GM12878 (cell line): ENCODE results near the gene BRAT1. TPM values are rescaled to one million over a fixed set of nuclear protein-coding genes. Genes with fewer than 3 reads are reported as not detected.

Source experiments
- ATAC-seq: fragments of 200-7000 bp; cut with Tn5 transposase; 3 replicates; pipeline ENCODE4 v1.9.1; 2020; ENCODE audit warnings: mild to moderate bottlenecking, moderate library complexity
- BruUV-seq: library from RNA; stranded (reverse); fragments of 400-500 nt; replicated peaks from 2 replicates; lab custom pipeline; 2021; lab: Mats Ljungman, UMichigan
- CTCF ChIA-PET: fragments of 300-600 bp; sonication (Branson Sonifier 250); formaldehyde crosslinking; extraction: SDS; loops from one replicate; lab custom pipeline; 2021; ENCODE audit warnings: inconsistent platforms; lab: Yijun Ruan, JAX
- POLR2A ChIA-PET: fragments of 350-600 bp; formaldehyde crosslinking; extraction: SDS; loops from one replicate; lab custom pipeline; 2021; ENCODE audit warnings: inconsistent platforms; lab: Charles Lee
- RAD21 ChIA-PET: fragments of 300-600 bp; sonication (Branson Sonifier 250); formaldehyde crosslinking; loops from one replicate; lab custom pipeline; 2023; ENCODE audit warnings: antibody characterized with exemption; ENCODE audit not compliant: unreplicated experiment; lab: Charles Lee
- SMC1A ChIA-PET: fragments of 300-600 bp; sonication (Branson Sonifier 250); formaldehyde crosslinking; loops from one replicate; lab custom pipeline; 2023; ENCODE audit not compliant: unreplicated experiment, uncharacterized antibody; lab: Charles Lee
- DNase-seq: peaks from one replicate; pipeline ENCODE4 v3.0.0-alpha.2; 2011; ENCODE audit warnings: low read depth, low spot score
- FAIRE-seq: peaks from 3 replicates; lab custom pipeline; 2011; peaks lifted over from hg19 to GRCh38; lab: Jason Lieb, UNC
- H2AFZ ChIP-seq: 2 replicates; pipeline ENCODE4 v1.6.0; 2011; ENCODE audit warnings: low read depth, low read length, control low read depth; ENCODE audit not compliant: control insufficient read depth
- H3K27ac ChIP-seq: 2 replicates; pipeline ENCODE4 v1.5.1; 2011; ENCODE audit warnings: control low read depth; ENCODE audit not compliant: control insufficient read depth, insufficient read depth
- H3K27me3 ChIP-seq, 2 experiments: replicated peaks in 1 of 2; 2 replicates each; pipeline versions ENCODE4 v1.6.0 to v1.6.1; 2011; ENCODE audit warnings: low read length in 1 of 2; ENCODE audit not compliant: control insufficient read depth in 2 of 2, insufficient read depth in 2 of 2
- H3K36me3 ChIP-seq, 2 experiments: 2 replicates each; pipeline ENCODE4 v1.5.1; 2011; ENCODE audit warnings: low read length in 1 of 2; ENCODE audit not compliant: control insufficient read depth in 2 of 2, insufficient read depth in 2 of 2
- H3K4me1 ChIP-seq: 2 replicates; pipeline ENCODE4 v1.6.1; 2011; ENCODE audit warnings: mild to moderate bottlenecking, low read length, moderate library complexity, mixed read lengths; ENCODE audit not compliant: control insufficient read depth, insufficient read depth
- H3K4me2 ChIP-seq: 2 replicates; pipeline ENCODE4 v1.6.0; 2011; ENCODE audit warnings: control low read depth; ENCODE audit not compliant: control insufficient read depth, insufficient read depth
- H3K4me3 ChIP-seq: fragments of 200-600 bp; sonication (generic); 2 replicates; pipeline ENCODE4 v1.5.1; 2016
- H3K79me2 ChIP-seq: 2 replicates; pipeline ENCODE4 v1.6.0; 2011; ENCODE audit warnings: low read length; ENCODE audit not compliant: control insufficient read depth, insufficient read depth
- H3K9ac ChIP-seq: 2 replicates; pipeline ENCODE4 v1.8.0; 2011; ENCODE audit warnings: low read length, control low read depth, mixed read lengths; ENCODE audit not compliant: control insufficient read depth, insufficient read depth
- H3K9me3 ChIP-seq: replicated peaks from 3 replicates; pipeline ENCODE4 v1.5.1; 2011; ENCODE audit warnings: mild to moderate bottlenecking, low read length; ENCODE audit not compliant: control insufficient read depth, insufficient read depth
- H4K20me1 ChIP-seq: 2 replicates; pipeline ENCODE4 v1.6.0; 2011; ENCODE audit not compliant: control insufficient read depth, insufficient read depth
- CBFB ChIP-seq: IDR thresholded peaks from 2 replicates; pipeline ENCODE4 v1.6.1; 2016; ENCODE audit warnings: antibody characterized with exemption, low read depth
- HDAC2 ChIP-seq: fragments of 200-600 bp; sonication (generic); IDR thresholded peaks from 2 replicates; pipeline ENCODE4 v1.6.1; 2017
- RFX5 ChIP-seq: IDR thresholded peaks from 2 replicates; pipeline ENCODE4 v1.6.1; 2011; ENCODE audit warnings: low read depth, low read length, improper control_type of control experiment
- SMARCA5 ChIP-seq: fragments of 450-650 bp; IDR thresholded peaks from 2 replicates; pipeline ENCODE4 v1.6.1; 2017; ENCODE audit warnings: mild to moderate bottlenecking
- SUPT20H ChIP-seq: IDR thresholded peaks from 2 replicates; pipeline ENCODE4 v1.6.1; 2011; ENCODE audit warnings: low read depth, mild to moderate bottlenecking, low read length, moderate library complexity, borderline replicate concordance; ENCODE audit not compliant: control insufficient read depth
- TCF12 ChIP-seq: IDR thresholded peaks from 2 replicates; pipeline ENCODE4 v1.6.1; 2011; ENCODE audit warnings: low read depth, mild to moderate bottlenecking, low read length
- YY1 ChIP-seq: IDR thresholded peaks from 2 replicates; pipeline ENCODE4 v1.6.1; 2011; ENCODE audit warnings: low read depth, mild to moderate bottlenecking, low read length
- ZNF274 ChIP-seq: IDR thresholded peaks from one replicate; pipeline ENCODE4 v1.8.0; 2011; ENCODE audit not compliant: insufficient read length, insufficient read depth
- WGBS: methylation state at CpG from one replicate; pipeline ENCODE4 v1.1.6; 2016; ENCODE audit warnings: low lambda C conversion rate; ENCODE audit not compliant: insufficient replicate concordance, insufficient coverage; ENCODE audit errors: missing lambda C conversion rate; 5-methylcytosine and 5-hydroxymethylcytosine counted together
- in situ Hi-C: fragments of 300-500 bp; cut with MboI; formaldehyde crosslinking; loops from 9 replicates; pipeline ENCODE4 v1.14.3; 2018; ENCODE audit warnings: mixed read lengths
- intact Hi-C: fragments of 100-400 bp; cut with micrococcal nuclease; formaldehyde crosslinking; loops from one replicate; pipeline ENCODE4 v1.14.2; 2022; ENCODE audit not compliant: unreplicated experiment
- polyA plus RNA-seq, 11 experiments: library from polyadenylated mRNA; depleted of rRNA in 4 of 11; unstranded in 6 of 11; stranded (reverse) in 5 of 11; fragments of >200 nt; fragmentation: Nextera tagmentation in 4 of 11; fragmentation: Illumina TruSeq in 1 of 11; extraction: Ambion mirVana in 4 of 11; extraction: Trizol in 1 of 11; gene quantifications; 1 replicate in 1 of 11; 2 replicates in 10 of 11; pipeline versions ENCODE4 v1.2.1 to v1.2.3, GENCODE V29; 2011 to 2016; ENCODE audit warnings: inconsistent platforms in 2 of 11, missing spikeins in 2 of 11, low read depth in 1 of 11
- total RNA-seq, 4 experiments: library from RNA; depleted of rRNA in 3 of 4; stranded (reverse); fragments of >200 nt in 3 of 4; fragmentation: Illumina TruSeq in 1 of 4; extraction: Trizol in 1 of 4; gene quantifications; 2 replicates each; pipeline versions ENCODE4 v1.2.1 to v1.2.3, GENCODE V29; 2013 to 2021

The BRAT1 gene
- total and polyA plus RNA-seq, 10 of the 15 experiments (the other 5 are each of a cell fraction or from before 2014, with no cell fraction given): 0.13 to 53.3 (median 16.0) TPM

- H3K4me2 ChIP-seq: no peak overlapping the region
- SMC1A ChIA-PET: no interaction called here
- H3K4me1 ChIP-seq: no peaks in the 10 kb centered on the region
- RAD21 ChIA-PET: no interaction called here
- no peaks in the 10 kb centered on the region for H3K36me3 ChIP-seq
- ATAC-seq (no peak), DNase-seq (no peak), FAIRE-seq (no peak)
- no peak overlapping the region for H3K4me3 ChIP-seq
- POLR2A ChIA-PET: no interaction called here
- H2AFZ ChIP-seq: no peak overlapping the region
- CTCF ChIA-PET: interaction anchor here (1.0 kb wide), 1 partner anchor 157 kb away, joined by 3 read pairs; no protein-coding TSS in a partner anchor
- WGBS: 21% methylated on average over 25 of the region's 32 CpGs
- no peaks in the 10 kb centered on the region for H3K79me2 ChIP-seq
- H3K9ac ChIP-seq: no peak overlapping the region
- H3K27me3 ChIP-seq: peaks cover 0 to 1% of the 10 kb centered on the region in 2 experiments; a peak in 1 of 4 replicates
- intact Hi-C loops: no loop called here
- no peaks in the 10 kb centered on the region for H3K9me3 ChIP-seq
- no TSS peak for BruUV-seq
- in situ Hi-C loops: no loop called here
- H3K27ac ChIP-seq: no peak overlapping the region
- H4K20me1 ChIP-seq: no peaks in the 10 kb centered on the region
- TF ChIP-seq CBFB: no peak
Measured at GRCh38 chr7:2494191-2495130, 60.9 kb downstream of the BRAT1 start.

GRCh38 chr7:2493205-2494164 is 61.8 kb downstream of the BRAT1 start:
- no peak overlapping the region for H2AFZ ChIP-seq
- SMC1A ChIA-PET: no interaction called here
- FAIRE-seq (no peak), ATAC-seq (no peak), DNase-seq (no peak)
- intact Hi-C loops (no loop called here), in situ Hi-C loops (no loop called here)
- H4K20me1 ChIP-seq: no peaks in the 10 kb centered on the region
- CTCF ChIA-PET: interaction anchor here (0.7 kb wide), 1 partner anchor 19 kb away, joined by 3 read pairs; no protein-coding TSS in a partner anchor
- no peaks in the 10 kb centered on the region for H3K27me3 ChIP-seq
- H3K27ac ChIP-seq: no peak overlapping the region
- H3K9ac ChIP-seq: no peak overlapping the region
- whole genome bisulfite sequencing: 22% methylated on average over 10 of the region's 11 CpGs
- RAD21 ChIA-PET: no interaction called here
- POLR2A ChIA-PET: no interaction called here
- no peak overlapping the region for H3K4me2 ChIP-seq
- H3K36me3 ChIP-seq: no peaks in the 10 kb centered on the region
- TF ChIP-seq SUPT20H (no peak), TCF12 (no peak), YY1 (no peak), SMARCA5 (no peak), ZNF274 (no peak), HDAC2 (no peak), RFX5 (no peak)
- no peaks in the 10 kb centered on the region for H3K79me2 ChIP-seq
- H3K4me1 ChIP-seq: no peaks in the 10 kb centered on the region
- H3K4me3 ChIP-seq: no peak overlapping the region
- H3K9me3 ChIP-seq: no peaks in the 10 kb centered on the region
- no TSS peak for BruUV-seq
